ENCODE measurements around the gene MTERF2. TPM values are rescaled to one million over a fixed set of nuclear protein-coding genes. Genes with fewer than 3 reads are reported as not detected.
"Not testable (repeated sequence)": the region's sequence is repeated elsewhere in the genome, so short reads cannot be mapped to it uniquely, and the experiment has no call there.

The MTERF2 gene
- total RNA-seq, 1 experiment from 2014 or later: 6.7 TPM

GRCh38 chr12:107007411-107007810 is 20.5 kb upstream of the MTERF2 start:
- Histone ChIP-seq H3K9ac (ENCODE audit: low read length) (no peak overlapping the region), H4K20me1 (ENCODE audit: insufficient read depth, low read depth, low read length) (no peaks in the 10 kb centered on the region), H3K36me3 (ENCODE audit: insufficient read depth, low read length) (no peaks in the 10 kb centered on the region), H3K4me2 (ENCODE audit: low read depth, low read length, poor library complexity, severe bottlenecking) (no peak overlapping the region), H3K4me1 (ENCODE audit: low read length) (no peaks in the 10 kb centered on the region), H3K27ac (ENCODE audit: low read length) (no peak overlapping the region), H2AFZ (ENCODE audit: low read length) (no peak overlapping the region), H3K9me3 (ENCODE audit: low read length) (no peaks in the 10 kb centered on the region), H3K4me3 (ENCODE audit: low read length) (no peak overlapping the region), H3K79me2 (ENCODE audit: low read length) (no peaks in the 10 kb centered on the region), H3K27me3 (ENCODE audit: low read length) (no peaks in the 10 kb centered on the region), H3K9me2 (replicated peaks; ENCODE audit: insufficient read depth, low read length) (no peaks in the 10 kb centered on the region)
- no peak for DNase-seq

DNA sequence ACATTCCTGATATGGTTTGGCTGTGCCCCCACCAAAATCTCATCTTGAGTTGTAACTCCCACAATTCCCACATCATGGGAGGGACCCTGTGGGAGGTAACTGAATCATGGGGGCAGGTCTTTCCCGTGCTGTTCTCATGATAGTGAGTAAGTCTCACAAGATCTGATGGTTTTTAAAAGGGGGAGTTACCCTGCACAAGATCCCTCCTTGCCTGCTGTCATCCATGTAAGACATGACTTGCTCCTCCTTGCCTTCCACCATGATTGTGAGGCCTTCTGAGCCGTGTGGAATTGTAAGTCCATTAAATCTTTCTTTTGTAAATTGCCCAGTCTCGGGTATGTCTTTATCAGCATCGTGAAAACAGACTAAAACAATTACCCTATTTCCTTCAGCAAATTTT is 15.7 kb upstream of the MTERF2 start:
- not testable (repeated sequence) for DNase-seq; H2AFZ ChIP-seq (ENCODE audit: low read length); H3K9ac ChIP-seq (ENCODE audit: low read length); H3K27me3 ChIP-seq (ENCODE audit: low read length); H3K9me3 ChIP-seq (ENCODE audit: low read length); H3K4me3 ChIP-seq (ENCODE audit: low read length); H3K27ac ChIP-seq (ENCODE audit: low read length); H3K36me3 ChIP-seq (ENCODE audit: insufficient read depth, low read length); H3K4me1 ChIP-seq (ENCODE audit: low read length); H3K79me2 ChIP-seq (ENCODE audit: low read length); H3K4me2 ChIP-seq (ENCODE audit: low read depth, low read length, poor library complexity, severe bottlenecking); H4K20me1 ChIP-seq (ENCODE audit: insufficient read depth, low read depth, low read length); H3K9me2 ChIP-seq (replicated peaks; ENCODE audit: insufficient read depth, low read length)

GRCh38 chr12:106999446-106999845 is 12.5 kb upstream of the MTERF2 start:
- no peaks in the 10 kb centered on the region for H3K27me3 ChIP-seq (ENCODE audit: low read length)
- no peak overlapping the region for H3K4me3 ChIP-seq (ENCODE audit: low read length)

GRCh38 chr12:106997916-106998315 is 11.0 kb upstream of the MTERF2 start:
- Histone ChIP-seq H3K4me2 (ENCODE audit: low read depth, low read length, poor library complexity, severe bottlenecking) (no peak overlapping the region), H3K4me3 (ENCODE audit: low read length) (no peak overlapping the region), H3K36me3 (ENCODE audit: insufficient read depth, low read length) (no peaks in the 10 kb centered on the region)

More at GRCh38 chr12:106999446-106999845, 12.5 kb upstream of the MTERF2 start:
- H3K9me3 ChIP-seq (ENCODE audit: low read length): no peaks in the 10 kb centered on the region
- no peaks in the 10 kb centered on the region for H3K36me3 ChIP-seq (ENCODE audit: insufficient read depth, low read length)
- DNase-seq: no peak
- no peaks in the 10 kb centered on the region for H3K9me2 ChIP-seq (replicated peaks; ENCODE audit: insufficient read depth, low read length)
- H3K79me2 ChIP-seq (ENCODE audit: low read length): no peaks in the 10 kb centered on the region
- H3K27ac ChIP-seq (ENCODE audit: low read length): no peak overlapping the region
- no peaks in the 10 kb centered on the region for H3K4me1 ChIP-seq (ENCODE audit: low read length)
- H3K9ac ChIP-seq (ENCODE audit: low read length): no peak overlapping the region
- H2AFZ ChIP-seq (ENCODE audit: low read length): no peak overlapping the region
- no peaks in the 10 kb centered on the region for H4K20me1 ChIP-seq (ENCODE audit: insufficient read depth, low read depth, low read length)
- H3K4me2 ChIP-seq (ENCODE audit: low read depth, low read length, poor library complexity, severe bottlenecking): no peak overlapping the region

GRCh38 chr12:106996102-106996501 is 9.2 kb upstream of the MTERF2 start:
- not testable (repeated sequence) for H3K9me3 ChIP-seq (ENCODE audit: low read length)

More at GRCh38 chr12:106997916-106998315, 11.0 kb upstream of the MTERF2 start:
- H3K27me3 ChIP-seq (ENCODE audit: low read length): no peaks in the 10 kb centered on the region
- DNase-seq: no peak
- H3K27ac ChIP-seq (ENCODE audit: low read length): no peak overlapping the region
- H3K9ac ChIP-seq (ENCODE audit: low read length): no peak overlapping the region
- no peak overlapping the region for H2AFZ ChIP-seq (ENCODE audit: low read length)
- H4K20me1 ChIP-seq (ENCODE audit: insufficient read depth, low read depth, low read length): no peaks in the 10 kb centered on the region
- H3K4me1 ChIP-seq (ENCODE audit: low read length): no peaks in the 10 kb centered on the region
- no peaks in the 10 kb centered on the region for H3K9me3 ChIP-seq (ENCODE audit: low read length)
- no peaks in the 10 kb centered on the region for H3K79me2 ChIP-seq (ENCODE audit: low read length)
- H3K9me2 ChIP-seq (replicated peaks; ENCODE audit: insufficient read depth, low read length): no peaks in the 10 kb centered on the region

GRCh38 chr12:106994579-106995220 is 7.8 kb upstream of the MTERF2 start:
- Histone ChIP-seq H3K79me2 (ENCODE audit: low read length) (no peaks in the 10 kb centered on the region), H3K9me3 (ENCODE audit: low read length) (no peaks in the 10 kb centered on the region), H3K4me3 (ENCODE audit: low read length) (no peak overlapping the region), H3K9me2 (replicated peaks; ENCODE audit: insufficient read depth, low read length) (no peaks in the 10 kb centered on the region), H2AFZ (ENCODE audit: low read length) (no peak overlapping the region), H3K4me1 (ENCODE audit: low read length) (no peaks in the 10 kb centered on the region), H3K4me2 (ENCODE audit: low read depth, low read length, poor library complexity, severe bottlenecking) (no peak overlapping the region), H3K9ac (ENCODE audit: low read length) (no peak overlapping the region), H3K27ac (ENCODE audit: low read length) (no peak overlapping the region), H3K27me3 (ENCODE audit: low read length) (no peaks in the 10 kb centered on the region), H4K20me1 (ENCODE audit: insufficient read depth, low read depth, low read length) (no peaks in the 10 kb centered on the region), H3K36me3 (ENCODE audit: insufficient read depth, low read length) (no peaks in the 10 kb centered on the region)
- no peak for DNase-seq

More at GRCh38 chr12:106996102-106996501, 9.2 kb upstream of the MTERF2 start:
- DNase-seq; H3K9ac ChIP-seq (ENCODE audit: low read length); H3K4me2 ChIP-seq (ENCODE audit: low read depth, low read length, poor library complexity, severe bottlenecking); H3K4me1 ChIP-seq (ENCODE audit: low read length); H4K20me1 ChIP-seq (ENCODE audit: insufficient read depth, low read depth, low read length); H3K79me2 ChIP-seq (ENCODE audit: low read length); H3K27me3 ChIP-seq (ENCODE audit: low read length); H3K36me3 ChIP-seq (ENCODE audit: insufficient read depth, low read length); H2AFZ ChIP-seq (ENCODE audit: low read length); H3K27ac ChIP-seq (ENCODE audit: low read length); H3K9me2 ChIP-seq (replicated peaks; ENCODE audit: insufficient read depth, low read length); H3K4me3 ChIP-seq (ENCODE audit: low read length): not testable (repeated sequence)

DNA sequence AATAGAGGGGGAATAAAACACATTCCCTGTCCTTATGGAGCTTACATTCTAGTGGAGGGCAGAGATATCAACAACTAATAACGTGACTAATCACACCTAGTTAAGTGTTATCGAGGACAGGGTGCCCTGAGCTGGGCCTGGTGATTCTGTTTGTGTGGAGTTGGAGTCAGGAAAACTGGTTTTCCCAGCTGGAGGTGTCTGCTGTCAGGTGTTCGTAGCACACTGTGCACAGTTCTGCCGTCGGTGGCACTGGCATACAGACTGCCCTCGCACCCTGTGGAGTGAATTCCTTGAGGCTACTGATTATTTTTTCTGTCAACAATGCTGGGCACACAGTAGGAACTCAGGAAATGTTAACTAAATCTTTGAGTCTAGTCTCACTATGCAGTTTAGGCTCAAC is 900 bp upstream of the MTERF2 start:
- Histone ChIP-seq H3K4me1 (ENCODE audit: low read length) (peaks cover 25% of the 10 kb centered on the region), H3K36me3 (ENCODE audit: insufficient read depth, low read length) (no peaks in the 10 kb centered on the region), H2AFZ (ENCODE audit: low read length) (peak overlapping the region; percentile 21; the same call in 1 of the 2 replicates), H3K27ac (ENCODE audit: low read length) (no peak overlapping the region), H3K79me2 (ENCODE audit: low read length) (no peaks in the 10 kb centered on the region), H3K4me3 (ENCODE audit: low read length) (no peak overlapping the region), H4K20me1 (ENCODE audit: insufficient read depth, low read depth, low read length) (no peaks in the 10 kb centered on the region), H3K9me2 (replicated peaks; ENCODE audit: insufficient read depth, low read length) (no peaks in the 10 kb centered on the region), H3K4me2 (ENCODE audit: low read depth, low read length, poor library complexity, severe bottlenecking) (no peak overlapping the region), H3K27me3 (ENCODE audit: low read length) (no peaks in the 10 kb centered on the region), H3K9ac (ENCODE audit: low read length) (no peak overlapping the region), H3K9me3 (ENCODE audit: low read length) (no peaks in the 10 kb centered on the region)
- no peak for DNase-seq

DNA sequence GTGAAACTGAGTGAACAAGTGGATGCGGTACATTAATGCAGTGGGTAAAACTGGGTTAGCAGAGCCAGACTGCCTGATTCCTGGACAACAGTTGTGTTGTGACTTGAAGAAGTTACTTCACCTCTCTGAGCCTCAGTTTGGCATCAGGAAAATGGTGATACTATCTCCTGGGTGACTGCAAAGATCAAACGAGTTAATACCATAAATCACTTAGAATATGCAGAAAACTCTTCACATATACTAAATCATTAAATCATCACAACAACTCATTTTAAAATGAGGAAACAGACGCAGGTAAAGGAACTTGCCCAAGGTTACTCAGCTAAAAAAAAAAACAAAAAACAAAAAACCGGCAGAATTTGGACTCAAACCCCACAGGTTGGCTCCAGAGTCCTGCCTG is 811 bp downstream of the MTERF2 start:
- peaks cover 25% of the 10 kb centered on the region for H3K4me1 ChIP-seq (ENCODE audit: low read length)
- H3K9me3 ChIP-seq (ENCODE audit: low read length): no peaks in the 10 kb centered on the region
- DNase-seq: no peak
- no peaks in the 10 kb centered on the region for H4K20me1 ChIP-seq (ENCODE audit: insufficient read depth, low read depth, low read length)
- peak overlapping the region; percentile 96 for H2AFZ ChIP-seq (ENCODE audit: low read length)
- H3K9ac ChIP-seq (ENCODE audit: low read length): peak overlapping the region; percentile 76
- H3K79me2 ChIP-seq (ENCODE audit: low read length): no peaks in the 10 kb centered on the region
- no peak overlapping the region for H3K27ac ChIP-seq (ENCODE audit: low read length)
- peak overlapping the region; percentile 80 for H3K4me3 ChIP-seq (ENCODE audit: low read length)
- no peaks in the 10 kb centered on the region for H3K27me3 ChIP-seq (ENCODE audit: low read length)
- H3K9me2 ChIP-seq (replicated peaks; ENCODE audit: insufficient read depth, low read length): no peaks in the 10 kb centered on the region
- no peaks in the 10 kb centered on the region for H3K36me3 ChIP-seq (ENCODE audit: insufficient read depth, low read length)
- peak overlapping the region; percentile 91 for H3K4me2 ChIP-seq (ENCODE audit: low read depth, low read length, poor library complexity, severe bottlenecking)
